ENCODE measurements around the gene AXIN1. TPM values are rescaled to one million over a fixed set of nuclear protein-coding genes. Genes with fewer than 3 reads are reported as not detected.
A peak's percentile ranks its signal among the peaks of the same experiment; 100 is the strongest.
"Not testable (repeated sequence)": the region's sequence is repeated elsewhere in the genome, so short reads cannot be mapped to it uniquely, and the experiment has no call there.

Gene AXIN1
- total RNA-seq, 1 donor from 2014 or later: 29.1 TPM

- no peaks in the 10 kb centered on the region for H3K36me3 Mint-ChIP-seq (ENCODE audit: low read depth)
- no peak for DNase-seq (ENCODE audit: low spot score)
- H3K27me3 Mint-ChIP-seq (ENCODE audit: low read depth): peaks cover 8% of the 10 kb centered on the region
- H3K4me3 Mint-ChIP-seq (ENCODE audit: low read depth): no peak overlapping the region
- H3K9me3 Mint-ChIP-seq: no peaks in the 10 kb centered on the region
- intact Hi-C loops (cut with micrococcal nuclease): loop anchor here (1.0 to 10.0 kb wide), 2 partner anchors 95 to 132 kb away; partner anchors contain the start of gene CAPN15
- no peak overlapping the region for H3K27ac Mint-ChIP-seq
- H3K4me1 Mint-ChIP-seq (ENCODE audit: low read depth): peaks cover 4% of the 10 kb centered on the region
Measured at GRCh38 chr16:392450-393030, 40.0 kb upstream of the AXIN1 start.

- H3K36me3 Mint-ChIP-seq (ENCODE audit: low read depth): no peaks in the 10 kb centered on the region
- H3K4me3 Mint-ChIP-seq (ENCODE audit: low read depth): no peak overlapping the region
- no peak overlapping the region for H3K27ac Mint-ChIP-seq
- peak; percentile 56 for DNase-seq (ENCODE audit: low spot score)
- peaks cover 8% of the 10 kb centered on the region for H3K27me3 Mint-ChIP-seq (ENCODE audit: low read depth)
- no peaks in the 10 kb centered on the region for H3K9me3 Mint-ChIP-seq
- H3K4me1 Mint-ChIP-seq (ENCODE audit: low read depth): peaks cover 4% of the 10 kb centered on the region
- intact Hi-C loops (cut with micrococcal nuclease): loop anchor here (1.0 to 10.0 kb wide), 2 partner anchors 95 to 133 kb away; partner anchors contain the start of gene CAPN15
Measured at GRCh38 chr16:391885-392335, 39.4 kb upstream of the AXIN1 start.

GRCh38 chr16:389352-389751 is 36.8 kb upstream of the AXIN1 start:
- H3K27ac Mint-ChIP-seq: no peak overlapping the region
- no peak for DNase-seq (ENCODE audit: low spot score)
- no peaks in the 10 kb centered on the region for H3K4me1 Mint-ChIP-seq (ENCODE audit: low read depth)
- H3K9me3 Mint-ChIP-seq: no peaks in the 10 kb centered on the region
- intact Hi-C loops (cut with micrococcal nuclease): no loop called here
- H3K27me3 Mint-ChIP-seq (ENCODE audit: low read depth): no peaks in the 10 kb centered on the region
- no peak overlapping the region for H3K4me3 Mint-ChIP-seq (ENCODE audit: low read depth)
- H3K36me3 Mint-ChIP-seq (ENCODE audit: low read depth): no peaks in the 10 kb centered on the region

DNA sequence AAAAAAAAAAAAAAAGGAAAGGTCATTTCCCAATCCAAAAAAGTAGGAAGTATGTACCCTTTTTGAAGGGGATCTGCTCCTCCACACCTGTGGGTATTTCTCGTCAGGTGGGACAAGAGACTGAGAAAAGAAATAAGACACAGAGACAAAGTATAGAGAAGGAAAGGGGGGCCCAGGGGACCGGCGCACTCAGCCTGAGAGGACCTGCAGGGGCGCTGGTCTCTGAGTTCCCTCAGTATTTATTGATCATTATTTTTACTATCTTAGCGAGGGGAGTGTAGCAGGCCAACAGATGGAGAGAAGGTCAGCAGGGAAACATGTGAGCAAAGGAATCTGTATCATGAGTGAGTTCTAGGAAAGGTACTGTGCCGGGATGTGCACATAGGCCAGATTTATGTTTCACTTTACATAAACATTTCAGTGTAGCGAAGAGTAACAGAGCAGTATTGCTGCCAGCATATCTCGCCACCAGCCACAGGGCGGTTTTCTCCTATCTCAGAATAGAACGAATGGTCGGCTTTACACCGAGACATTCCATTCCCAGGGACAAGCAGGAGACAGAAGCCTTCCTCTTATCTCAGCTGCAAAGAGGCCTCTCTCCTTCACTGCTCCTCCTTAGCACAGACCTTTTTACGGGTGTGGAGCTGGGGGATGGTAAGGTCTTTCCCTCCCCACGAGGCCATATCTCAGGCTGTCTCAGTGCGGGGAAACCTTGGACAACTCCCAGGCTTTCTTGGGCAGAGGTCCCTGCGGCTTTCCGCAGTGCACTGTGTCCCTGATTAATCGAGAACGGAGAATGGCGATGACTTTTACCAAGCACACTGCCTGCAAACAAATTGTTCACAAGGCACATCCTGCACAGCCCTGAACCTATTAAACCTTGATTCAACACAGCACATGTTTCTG is 35.5 kb upstream of the AXIN1 start:
- H3K4me1 Mint-ChIP-seq (ENCODE audit: low read depth); H3K27ac Mint-ChIP-seq; H3K27me3 Mint-ChIP-seq (ENCODE audit: low read depth); H3K9me3 Mint-ChIP-seq; H3K36me3 Mint-ChIP-seq (ENCODE audit: low read depth); intact Hi-C loops (cut with micrococcal nuclease); DNase-seq (ENCODE audit: low spot score); H3K4me3 Mint-ChIP-seq (ENCODE audit: low read depth): not testable (repeated sequence)

- no peak for DNase-seq (ENCODE audit: low spot score)
- Mint-ChIP-seq H3K4me1 (ENCODE audit: low read depth) (peaks cover 9% of the 10 kb centered on the region), H3K4me3 (ENCODE audit: low read depth) (no peak overlapping the region), H3K36me3 (ENCODE audit: low read depth) (no peaks in the 10 kb centered on the region), H3K27me3 (ENCODE audit: low read depth) (no peaks in the 10 kb centered on the region), H3K9me3 (no peaks in the 10 kb centered on the region), H3K27ac (no peak overlapping the region)
- intact Hi-C loops (cut with micrococcal nuclease): no loop called here
Measured at GRCh38 chr16:386641-387156, 34.2 kb upstream of the AXIN1 start.

DNA sequence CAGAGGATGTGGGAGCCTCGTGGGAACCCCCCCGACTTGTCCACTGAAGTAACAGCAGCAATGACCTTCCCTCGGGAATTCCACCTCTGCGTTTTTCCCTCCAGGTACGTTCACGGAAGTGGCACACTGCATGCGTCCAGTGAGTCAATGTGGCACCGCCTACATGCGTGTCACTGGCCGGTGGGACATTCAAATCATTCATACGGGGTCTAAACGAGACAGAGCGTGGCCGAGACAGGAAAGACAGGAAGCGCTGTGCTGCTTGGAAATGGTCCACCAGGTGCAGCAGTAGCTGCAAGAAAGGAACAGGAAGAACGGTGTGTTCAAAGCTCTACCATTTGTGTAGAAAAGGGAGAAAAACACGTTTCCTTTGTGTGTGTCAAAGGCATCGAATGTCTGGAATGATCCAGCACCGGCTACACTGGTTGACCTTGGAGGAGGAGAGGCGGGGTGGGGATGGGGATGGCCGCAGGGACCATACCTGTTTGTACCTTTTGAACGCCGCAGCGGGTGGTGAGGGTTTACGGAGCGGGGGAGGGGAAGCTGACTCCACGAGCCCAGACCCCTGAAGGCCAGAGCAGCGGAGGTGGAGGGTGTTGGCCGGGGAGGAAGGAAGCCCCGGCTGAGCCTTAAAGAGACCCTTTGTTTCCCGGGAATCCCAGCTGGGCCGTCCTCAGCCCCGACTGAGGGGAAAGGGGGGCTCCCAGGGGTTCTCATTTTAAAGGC is 31.0 kb upstream of the AXIN1 start:
- Mint-ChIP-seq H3K4me1 (ENCODE audit: low read depth) (peaks cover 9% of the 10 kb centered on the region), H3K36me3 (ENCODE audit: low read depth) (no peaks in the 10 kb centered on the region), H3K4me3 (ENCODE audit: low read depth) (peak overlapping the region; percentile 78), H3K27ac (no peak overlapping the region), H3K27me3 (ENCODE audit: low read depth) (no peaks in the 10 kb centered on the region), H3K9me3 (no peaks in the 10 kb centered on the region)
- intact Hi-C loops (cut with micrococcal nuclease): loop anchor here (5.0 kb wide), 1 partner anchor 44 kb away; the partner anchor contains the start of gene RAB11FIP3
- DNase-seq (ENCODE audit: low spot score): no peak

DNA sequence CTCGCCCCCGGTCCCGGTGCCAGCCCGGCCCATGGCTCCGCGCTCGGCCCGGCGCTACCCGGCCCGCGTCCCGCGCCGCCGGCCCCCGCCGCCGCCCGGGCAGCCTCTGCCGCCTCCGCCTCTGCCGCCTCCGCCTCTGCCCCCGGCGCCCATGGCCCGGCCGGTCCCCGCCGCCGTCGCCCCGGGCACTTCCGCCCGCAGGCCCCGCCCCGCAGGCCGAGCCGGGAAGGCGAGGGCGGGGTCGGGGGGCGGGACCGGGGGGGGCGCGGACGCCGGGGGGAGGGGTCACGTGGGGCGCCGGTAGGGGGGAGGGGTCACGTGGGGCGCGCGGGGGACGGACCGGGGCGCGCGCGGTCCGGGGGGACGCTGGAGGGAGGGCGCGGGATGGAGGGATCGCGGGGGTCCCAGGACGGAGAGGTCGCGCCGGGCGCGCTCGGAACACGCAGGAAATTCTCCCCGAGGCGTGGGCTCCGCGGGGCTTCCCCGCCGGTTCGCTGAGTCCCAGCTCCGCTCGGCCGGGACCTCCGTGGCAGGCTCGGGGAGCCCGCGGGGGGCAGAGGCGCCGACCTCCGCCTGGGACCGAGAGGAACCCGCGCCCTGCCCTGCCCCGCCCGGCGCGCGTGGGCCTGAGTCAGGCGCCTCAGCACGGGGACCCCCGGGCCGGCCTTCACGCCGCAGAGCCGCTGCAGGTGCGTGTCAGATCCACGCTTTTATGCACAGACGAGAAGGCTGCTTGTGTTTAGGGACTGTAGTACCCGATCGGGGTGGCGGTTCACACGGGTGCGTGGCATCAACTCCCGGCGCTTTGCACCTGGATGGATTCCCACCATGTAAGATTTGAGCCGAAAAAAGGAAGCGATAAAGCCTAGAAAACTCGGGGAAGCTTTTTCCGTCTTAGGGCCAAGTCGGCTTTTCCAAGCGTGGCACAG is 29.5 kb upstream of the AXIN1 start, which contains the start of gene PGAP6:
TSS of gene PGAP6 (minus strand) at position 190 of the 929 bp plus-strand sequence. CDS start at position 33, 157 bp downstream.
- H3K27me3 Mint-ChIP-seq (ENCODE audit: low read depth): no peaks in the 10 kb centered on the region
- H3K27ac Mint-ChIP-seq: no peak within 1 kb of the TSS
- peak; percentile 59 for DNase-seq (ENCODE audit: low spot score)
- peaks cover 9% of the 10 kb centered on the region for H3K4me1 Mint-ChIP-seq (ENCODE audit: low read depth)
- no peaks in the 10 kb centered on the region for H3K36me3 Mint-ChIP-seq (ENCODE audit: low read depth)
- intact Hi-C loops (cut with micrococcal nuclease): loop anchor here (5.0 kb wide), 1 partner anchor 45 kb away; the partner anchor contains the start of gene RAB11FIP3
- H3K9me3 Mint-ChIP-seq: no peaks in the 10 kb centered on the region
- H3K4me3 Mint-ChIP-seq (ENCODE audit: low read depth): peak within 1 kb of the TSS; percentile 78

GRCh38 chr16:381012-381788 is 28.7 kb upstream of the AXIN1 start:
- DNase-seq (ENCODE audit: low spot score): no peak
- H3K9me3 Mint-ChIP-seq: no peaks in the 10 kb centered on the region
- peaks cover 9% of the 10 kb centered on the region for H3K4me1 Mint-ChIP-seq (ENCODE audit: low read depth)
- intact Hi-C loops (cut with micrococcal nuclease): loop anchor here (5.0 kb wide), 1 partner anchor 46 kb away; the partner anchor contains the start of gene RAB11FIP3
- no peaks in the 10 kb centered on the region for H3K27me3 Mint-ChIP-seq (ENCODE audit: low read depth)
- no peaks in the 10 kb centered on the region for H3K36me3 Mint-ChIP-seq (ENCODE audit: low read depth)
- H3K4me3 Mint-ChIP-seq (ENCODE audit: low read depth): peak overlapping the region; percentile 66
- H3K27ac Mint-ChIP-seq: no peak overlapping the region

GRCh38 chr16:380762-381011 is 28.2 kb upstream of the AXIN1 start:
- intact Hi-C loops (cut with micrococcal nuclease): loop anchor here (5.0 kb wide), 1 partner anchor 47 kb away; the partner anchor contains the start of gene RAB11FIP3
- Mint-ChIP-seq H3K4me3 (ENCODE audit: low read depth) (peak overlapping the region; percentile 68), H3K4me1 (ENCODE audit: low read depth) (peaks cover 9% of the 10 kb centered on the region), H3K27me3 (ENCODE audit: low read depth) (no peaks in the 10 kb centered on the region), H3K9me3 (no peaks in the 10 kb centered on the region), H3K36me3 (ENCODE audit: low read depth) (no peaks in the 10 kb centered on the region), H3K27ac (no peak overlapping the region)
- DNase-seq (ENCODE audit: low spot score): no peak

DNA sequence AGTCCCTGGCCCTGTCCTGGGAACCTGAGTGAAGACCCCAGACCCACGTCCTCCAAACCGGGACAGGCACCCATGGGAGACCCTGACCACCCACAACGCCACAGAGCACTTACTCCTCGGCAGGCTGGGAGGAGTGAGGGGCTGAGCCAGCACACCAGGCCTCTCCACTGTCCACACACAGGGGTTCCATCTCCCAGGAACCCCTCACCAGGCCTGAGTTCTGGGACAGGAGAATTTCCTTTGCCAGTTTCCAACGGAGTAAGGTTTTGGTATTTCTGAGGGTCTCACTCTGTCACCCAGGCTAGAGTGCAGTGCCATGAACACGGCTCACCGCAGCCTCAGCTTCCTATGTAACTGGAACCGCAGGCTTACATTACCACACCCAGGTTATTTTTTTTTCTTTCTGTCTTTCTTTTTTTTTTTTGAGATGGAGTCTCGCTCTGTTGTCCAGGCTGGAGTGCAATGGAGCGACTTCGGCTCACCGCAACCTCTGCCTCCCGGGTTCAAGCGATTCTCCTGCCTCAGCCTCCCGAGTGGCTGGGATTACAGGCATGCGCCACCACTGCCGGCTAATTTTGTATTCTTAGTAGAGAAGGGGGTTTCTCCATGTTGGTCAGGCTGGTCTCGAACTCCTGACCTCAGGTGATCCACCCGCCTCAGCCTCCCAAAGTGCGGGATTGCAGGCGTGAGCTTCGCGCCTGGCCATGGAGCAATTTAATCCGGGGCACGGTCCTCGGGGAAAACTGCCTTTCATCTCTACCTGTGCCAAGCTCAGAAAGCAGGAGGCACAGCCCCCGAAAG is 27.6 kb upstream of the AXIN1 start:
- intact Hi-C loops (cut with micrococcal nuclease): loop anchor here (5.0 kb wide), 1 partner anchor 47 kb away; the partner anchor contains the start of gene RAB11FIP3
- H3K9me3 Mint-ChIP-seq: no peaks in the 10 kb centered on the region
- H3K4me3 Mint-ChIP-seq (ENCODE audit: low read depth): peak overlapping the region; percentile 68
- peaks cover 9% of the 10 kb centered on the region for H3K4me1 Mint-ChIP-seq (ENCODE audit: low read depth)
- no peaks in the 10 kb centered on the region for H3K27me3 Mint-ChIP-seq (ENCODE audit: low read depth)
- no peak overlapping the region for H3K27ac Mint-ChIP-seq
- no peaks in the 10 kb centered on the region for H3K36me3 Mint-ChIP-seq (ENCODE audit: low read depth)
- no peak for DNase-seq (ENCODE audit: low spot score)

Data from activated T-helper 2 cell treated with anti-CD3 and anti-CD28 coated beads, Interferon-gamma antibody, Interleukin-2, Interleukin-4, amounts not matched to agents 10 μg/mL and 5 μg/mL and 100 μg/mL, durations not matched to agents 14 hours and 24 hours and 36 hours (primary cell).